Hematopoietic multipotent progenitor cell treated with erythropoietin and hydrocortisone succinate and interleukin-3 and kit ligand, for 8 days (in vitro differentiated cells): ENCODE results near the gene ANKRD33.
"Not testable (repeated sequence)": the region's sequence is repeated elsewhere in the genome, so short reads cannot be mapped to it uniquely, and the experiment has no call there.

Experiments used
- DNase-seq: peaks from one replicate; pipeline ENCODE4 v3.0.0-alpha.2; 2015

Gene ANKRD33

DNA sequence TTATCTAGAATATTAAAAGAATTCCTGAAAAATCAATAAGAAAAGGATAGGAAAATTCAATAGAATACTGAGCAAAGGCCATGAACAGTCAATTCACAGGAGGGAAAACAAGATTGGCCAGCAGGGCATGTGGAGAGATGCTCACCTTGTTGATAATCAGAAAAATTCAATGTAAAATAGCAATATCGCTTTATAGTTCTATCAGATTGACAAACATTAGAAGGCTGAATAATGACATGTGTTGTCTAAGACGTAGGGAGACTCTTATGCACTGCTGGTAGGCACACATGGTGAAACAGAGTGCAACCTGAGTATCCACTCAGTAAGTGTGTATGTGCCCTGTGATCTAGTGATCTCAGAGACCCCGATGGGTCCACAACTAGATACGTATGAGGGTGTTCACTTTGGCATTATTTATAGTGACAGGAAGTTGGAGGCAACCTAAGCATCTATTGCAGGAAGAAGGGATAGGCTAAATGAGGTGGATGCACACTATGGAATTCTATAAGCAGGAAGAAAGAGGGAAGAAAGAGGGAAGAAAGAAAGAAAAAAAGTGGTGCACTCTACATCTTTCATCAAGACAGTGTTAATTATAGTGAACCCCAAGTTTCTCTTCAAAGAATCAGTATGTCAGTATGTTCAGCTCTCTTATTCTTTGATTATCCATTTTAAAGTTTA, 3.8 kb upstream of the ANKRD33 start:
- DNase-seq, result no peak

- peak; percentile 30 for DNase-seq
Observed at GRCh38 chr12:51884676-51885229, 3.1 kb upstream of the ANKRD33 start.

DNA sequence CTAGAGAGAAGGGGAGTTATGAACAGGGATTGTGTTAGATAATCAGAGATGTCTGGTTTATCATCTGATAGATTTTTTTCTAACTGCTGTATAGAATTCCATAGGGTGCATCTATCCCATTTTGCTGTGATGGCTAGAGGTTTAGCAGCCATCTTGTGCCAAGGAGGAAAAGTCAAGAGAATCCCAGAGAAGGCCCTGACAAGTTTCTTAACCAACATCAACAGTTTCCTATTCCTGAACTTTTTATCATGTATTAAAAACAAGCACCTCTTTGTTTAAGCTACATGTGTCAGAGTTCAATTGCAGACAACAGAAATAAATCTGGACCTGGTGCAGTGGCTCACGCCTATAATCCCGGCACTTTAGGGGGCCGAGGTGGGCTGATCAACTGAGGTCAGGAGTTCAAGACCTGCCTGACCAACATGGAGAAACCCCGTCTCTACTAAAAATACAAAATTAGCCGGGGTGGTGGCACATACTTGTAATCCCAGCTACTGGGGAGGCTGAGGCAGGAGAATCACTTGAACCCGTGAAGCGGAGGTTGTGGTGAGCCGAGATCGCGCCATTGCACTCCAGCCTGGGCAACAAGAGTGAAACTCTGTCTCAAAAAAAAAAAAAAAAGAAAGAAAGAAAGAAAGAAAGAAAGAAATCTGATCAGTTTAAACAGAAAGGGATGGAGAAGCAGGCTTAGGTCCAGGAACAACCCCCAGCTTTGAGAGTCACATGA, 2.4 kb upstream of the ANKRD33 start:
- not testable (repeated sequence) for DNase-seq

GRCh38 chr12:51886021-51886710, 1.7 kb upstream of the ANKRD33 start:
- DNase-seq, result peak; percentile 15

GRCh38 chr12:51888316-51889215, 663 bp downstream of the ANKRD33 start:
- DNase-seq, result no peak

DNA sequence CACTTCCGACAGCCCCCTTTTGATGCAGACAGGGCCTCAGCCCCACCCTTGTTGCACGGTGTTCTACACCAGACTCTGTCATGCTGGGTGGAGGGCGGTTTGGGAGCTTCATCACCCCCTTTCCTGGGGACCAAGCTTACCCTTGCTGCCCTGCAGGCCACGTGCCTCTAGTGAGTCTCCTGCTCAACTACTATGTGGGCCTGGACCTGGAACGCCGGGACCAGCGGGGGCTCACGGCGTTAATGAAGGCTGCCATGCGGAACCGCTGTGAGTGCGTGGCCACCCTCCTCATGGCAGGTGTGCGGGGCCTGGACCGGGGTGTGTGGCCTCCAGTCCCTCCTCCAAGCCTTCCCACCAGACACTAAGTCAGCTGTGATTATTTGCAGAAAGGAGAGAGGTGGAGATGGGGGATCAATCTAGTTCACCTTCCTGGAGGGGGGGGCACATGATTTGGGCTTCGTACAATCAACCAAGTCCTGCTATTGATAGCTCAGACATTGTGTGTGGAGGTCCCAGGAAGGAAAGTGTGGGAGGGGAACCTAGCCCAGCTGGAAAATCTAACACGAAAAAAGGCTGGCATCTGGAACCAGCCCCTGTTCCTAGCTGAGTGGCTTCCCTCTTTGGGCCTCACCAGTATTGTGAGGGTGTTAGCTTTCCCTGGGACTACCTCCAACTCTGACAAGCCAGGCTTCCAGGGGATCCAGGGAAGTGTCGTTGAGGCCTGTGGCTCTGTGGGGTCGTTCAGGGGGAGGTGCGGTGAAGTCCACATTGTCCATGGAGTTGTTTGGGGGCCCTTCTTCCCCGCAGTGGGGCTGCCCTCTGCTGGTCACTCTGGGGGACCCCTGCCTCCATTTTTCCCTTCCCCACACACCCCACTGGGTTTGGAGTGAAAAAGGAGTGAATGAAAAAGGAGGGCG, 1.6 kb downstream of the ANKRD33 start:
- no peak for DNase-seq

DNA sequence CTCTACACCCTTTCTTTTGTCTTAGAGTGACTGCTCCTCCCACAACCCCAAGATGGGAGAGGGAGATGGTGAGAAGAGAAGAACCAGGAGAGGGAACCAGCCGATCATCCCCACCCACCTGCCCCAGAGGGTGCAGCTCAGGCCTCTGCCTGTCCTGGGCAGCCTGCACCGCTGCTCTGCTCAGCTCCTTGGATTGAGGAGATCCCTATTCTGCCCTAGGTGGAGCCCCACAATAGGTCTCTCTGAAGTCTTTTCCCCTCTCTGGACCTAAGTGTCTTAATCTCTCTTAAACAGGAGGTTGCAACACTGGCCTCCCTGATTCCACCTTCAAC, 2.2 kb downstream of the ANKRD33 start:
- DNase-seq, result no peak

DNA sequence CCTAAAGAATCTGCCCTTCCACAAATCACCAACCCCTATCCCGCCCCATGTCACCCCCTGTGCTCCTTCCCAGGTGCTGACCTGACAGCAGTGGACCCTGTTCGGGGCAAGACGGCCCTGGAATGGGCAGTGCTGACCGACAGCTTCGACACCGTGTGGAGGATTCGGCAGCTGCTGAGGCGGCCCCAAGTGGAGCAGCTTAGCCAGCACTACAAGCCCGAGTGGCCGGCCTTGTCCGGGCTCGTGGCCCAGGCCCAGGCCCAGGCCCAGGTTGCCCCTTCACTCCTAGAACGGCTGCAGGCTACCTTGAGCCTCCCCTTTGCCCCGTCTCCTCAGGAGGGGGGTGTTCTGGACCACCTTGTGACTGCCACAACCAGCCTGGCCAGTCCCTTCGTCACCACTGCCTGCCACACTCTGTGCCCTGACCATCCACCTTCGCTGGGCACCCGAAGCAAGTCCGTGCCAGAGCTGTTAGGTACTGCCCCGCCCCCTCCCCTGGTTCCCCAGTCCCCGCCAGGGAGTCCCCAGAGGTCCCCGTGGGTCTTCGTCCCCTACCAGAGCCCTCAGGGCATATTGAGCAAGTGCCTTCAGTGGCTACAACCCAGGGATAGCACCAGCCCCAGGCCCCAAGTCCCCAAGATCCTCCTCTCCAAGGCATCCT, 2.7 kb downstream of the ANKRD33 start:
- DNase-seq, result no peak

DNA sequence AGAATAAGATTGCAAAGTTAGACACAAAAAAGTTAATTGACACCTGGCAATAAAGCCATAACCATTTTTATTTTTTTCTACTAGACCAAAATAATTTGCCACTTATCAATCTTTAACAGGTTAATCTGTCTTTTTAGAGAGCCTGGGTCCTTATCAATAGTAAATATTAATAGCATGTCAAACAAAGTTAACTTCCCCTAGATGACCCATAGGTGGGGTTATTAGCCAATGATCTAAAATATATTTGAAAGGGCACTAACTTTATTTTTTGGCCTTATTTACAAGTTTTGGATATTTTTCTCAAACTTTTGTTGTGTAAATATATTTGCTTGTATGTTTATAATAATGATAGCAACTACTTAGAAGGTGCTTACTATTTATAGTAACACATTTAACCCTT, 3.9 kb downstream of the ANKRD33 start:
- peak; percentile 46 for DNase-seq

DNA sequence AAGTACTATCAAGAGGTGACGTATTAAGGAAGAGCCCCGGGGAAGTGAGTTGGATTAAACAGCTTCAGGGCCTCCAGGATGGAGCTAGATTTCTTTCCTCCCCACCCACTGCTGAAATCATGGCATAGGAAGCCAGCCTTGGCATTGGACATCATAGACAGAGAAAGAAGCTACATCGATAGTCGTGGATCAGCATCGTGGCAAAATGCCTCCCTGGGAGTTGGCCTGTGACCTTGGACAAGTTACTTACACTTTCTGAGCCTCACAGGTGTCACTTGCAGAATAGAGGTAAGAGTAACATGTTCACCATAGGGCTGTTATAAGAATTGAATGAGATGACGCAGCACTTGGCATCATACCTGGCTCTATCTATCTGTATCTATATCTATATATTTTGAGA, 5.9 kb downstream of the ANKRD33 start:
- DNase-seq, result no peak

DNA sequence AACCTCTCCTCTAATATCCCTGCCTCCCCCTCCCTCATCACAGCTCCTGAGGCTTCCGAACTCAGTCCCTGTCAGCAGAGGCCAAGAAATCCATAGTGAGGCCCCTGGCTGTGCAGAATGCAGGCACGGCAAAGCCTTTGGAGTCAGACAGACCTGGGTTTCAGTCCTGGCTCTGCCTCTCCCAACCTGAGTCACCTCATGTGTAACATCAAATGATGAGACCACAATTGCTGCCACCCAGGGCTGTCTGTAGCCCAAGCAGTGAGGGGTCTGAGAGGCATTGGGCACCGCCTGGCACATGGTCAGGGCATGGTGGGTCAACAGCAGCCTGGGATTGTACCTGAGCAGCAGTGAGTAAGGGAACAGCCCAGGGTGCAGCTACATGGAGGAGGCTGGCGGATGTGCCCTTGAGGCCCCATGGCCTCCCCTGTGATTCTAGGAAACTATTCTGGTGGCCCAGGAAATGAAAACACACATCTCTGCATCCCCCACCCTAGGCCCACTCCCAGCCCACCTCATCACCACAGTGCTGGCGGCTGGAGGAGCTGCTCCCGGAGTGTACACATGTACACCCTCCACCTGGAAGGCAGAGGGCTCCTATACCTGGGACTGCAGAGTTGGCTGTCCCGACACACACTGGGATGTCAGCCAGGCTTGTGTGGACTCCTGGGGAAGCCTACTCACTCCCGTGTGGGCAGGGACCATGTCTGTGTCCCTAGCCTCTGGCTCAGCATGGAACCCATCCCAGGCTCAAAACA, 7.7 kb downstream of the ANKRD33 start:
- no peak for DNase-seq

DNA sequence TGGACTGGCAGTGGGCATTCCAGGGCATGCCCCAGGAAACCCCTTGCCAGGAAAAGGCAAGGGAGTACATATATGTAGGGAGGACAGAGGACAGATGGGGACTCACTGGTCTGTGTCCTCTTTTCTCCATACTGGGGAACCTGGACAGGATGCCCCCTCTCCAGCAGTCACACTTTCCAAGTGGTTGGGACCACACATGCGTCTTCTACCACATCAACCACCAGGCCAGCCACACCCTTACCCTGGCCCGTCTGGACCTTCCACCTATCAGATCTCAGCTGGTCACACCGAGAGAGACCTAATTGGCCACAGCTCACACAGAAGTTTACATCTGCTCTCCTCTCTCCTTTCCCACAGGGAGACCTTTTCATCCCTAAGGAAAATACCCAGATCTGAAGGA, 8.3 kb downstream of the ANKRD33 start:
- peak; percentile 31 for DNase-seq

DNA sequence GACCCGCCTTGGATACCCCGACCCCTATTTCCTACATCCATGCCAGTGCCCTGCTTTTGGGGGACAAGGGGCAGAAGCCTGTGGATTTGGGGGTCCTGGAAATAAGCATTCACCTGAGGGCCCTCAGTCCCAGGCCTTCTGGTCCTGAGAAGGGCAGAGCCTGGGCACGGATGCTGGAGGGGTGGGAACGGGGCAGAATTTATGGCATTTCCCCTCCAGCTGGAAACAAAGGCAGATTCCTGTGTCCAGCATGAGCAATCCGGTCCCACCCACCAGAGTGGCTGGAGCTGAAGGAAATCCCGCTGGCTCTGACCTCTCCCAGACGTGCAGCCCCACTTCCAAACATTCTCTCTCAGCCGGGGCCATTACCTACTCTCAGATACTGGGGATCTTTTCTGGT, 9.3 kb downstream of the ANKRD33 start:
- DNase-seq, result no peak

- no peak for DNase-seq
Observed at GRCh38 chr12:51898506-51898905, 10.6 kb downstream of the ANKRD33 start.

DNA sequence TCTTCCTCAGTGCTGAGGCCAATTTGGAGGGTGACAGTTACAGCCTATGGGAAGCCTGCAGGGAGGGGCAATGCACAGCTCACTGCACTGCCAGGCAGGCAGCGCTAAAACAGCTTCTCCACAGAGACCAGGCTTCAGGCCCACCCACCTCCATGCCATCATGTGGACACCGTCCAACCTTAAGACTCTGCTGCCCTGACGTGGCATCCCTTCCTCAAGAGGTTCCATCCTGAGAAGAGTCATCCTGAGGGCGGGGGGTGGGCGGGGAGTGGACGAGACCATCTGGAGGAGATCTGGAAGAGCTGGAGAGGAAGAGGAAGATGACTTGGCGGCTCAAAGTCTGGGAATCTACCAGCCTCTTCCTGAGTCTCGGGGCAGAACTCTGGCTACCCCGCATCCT, 11.0 kb downstream of the ANKRD33 start:
- no peak for DNase-seq

GRCh38 chr12:51900323-51900889, 12.5 kb downstream of the ANKRD33 start:
- no peak for DNase-seq

- DNase-seq, result no peak
Observed at GRCh38 chr12:51901121-51901817, 13.4 kb downstream of the ANKRD33 start.

- DNase-seq, result no peak
Observed at GRCh38 chr12:51901881-51902280, 14.0 kb downstream of the ANKRD33 start.

- DNase-seq, result no peak
Observed at GRCh38 chr12:51904951-51905470, 17.1 kb downstream of the ANKRD33 start.
